ENCODE results near the gene RBMS3.
"Not testable (repeated sequence)": the region's sequence is repeated elsewhere in the genome, so short reads cannot be mapped to it uniquely, and the experiment has no call there.

RBMS3 gene

GRCh38 chr3:30026851-30027250 is 746.0 kb downstream of the RBMS3 start:
- no peak for DNase-seq (ENCODE audit: low read depth)

- no peak for DNase-seq (ENCODE audit: low read depth)
These were observed 753.5 kb downstream of the RBMS3 start for GRCh38 chr3:30034246-30034991.

GRCh38 chr3:30035935-30036567 is 755.2 kb downstream of the RBMS3 start:
- no peak for DNase-seq (ENCODE audit: low read depth)

- DNase-seq (ENCODE audit: low read depth) = no peak
These were observed 759.3 kb downstream of the RBMS3 start for GRCh38 chr3:30040126-30040525.

GRCh38 chr3:30041481-30041880 is 760.6 kb downstream of the RBMS3 start:
- DNase-seq (ENCODE audit: low read depth) = not testable (repeated sequence)

- peak; percentile 12 for DNase-seq (ENCODE audit: low read depth)
These were observed 761.5 kb downstream of the RBMS3 start for GRCh38 chr3:30042274-30042859.

GRCh38 chr3:30042916-30043555 is 762.2 kb downstream of the RBMS3 start:
- no peak for DNase-seq (ENCODE audit: low read depth)

GRCh38 chr3:30044515-30044914 is 763.6 kb downstream of the RBMS3 start:
- no peak for DNase-seq (ENCODE audit: low read depth)

GRCh38 chr3:30048431-30048830 is 767.6 kb downstream of the RBMS3 start:
- no peak for DNase-seq (ENCODE audit: low read depth)

GRCh38 chr3:30050116-30050515 is 769.2 kb downstream of the RBMS3 start:
- DNase-seq (ENCODE audit: low read depth) = not testable (repeated sequence)

GRCh38 chr3:30059240-30059639 is 778.4 kb downstream of the RBMS3 start:
- no peak for DNase-seq (ENCODE audit: low read depth)
